ENCODE data around the gene RPRD1B. TPM values are rescaled to one million over a fixed set of nuclear protein-coding genes. Genes with fewer than 3 reads are reported as not detected.
A peak's percentile ranks its signal among the peaks of the same experiment; 100 is the strongest.

The RPRD1B gene
- total and polyA plus RNA-seq, 4 donors, result 5.8 to 34.3 (median 29.4) TPM

DNA sequence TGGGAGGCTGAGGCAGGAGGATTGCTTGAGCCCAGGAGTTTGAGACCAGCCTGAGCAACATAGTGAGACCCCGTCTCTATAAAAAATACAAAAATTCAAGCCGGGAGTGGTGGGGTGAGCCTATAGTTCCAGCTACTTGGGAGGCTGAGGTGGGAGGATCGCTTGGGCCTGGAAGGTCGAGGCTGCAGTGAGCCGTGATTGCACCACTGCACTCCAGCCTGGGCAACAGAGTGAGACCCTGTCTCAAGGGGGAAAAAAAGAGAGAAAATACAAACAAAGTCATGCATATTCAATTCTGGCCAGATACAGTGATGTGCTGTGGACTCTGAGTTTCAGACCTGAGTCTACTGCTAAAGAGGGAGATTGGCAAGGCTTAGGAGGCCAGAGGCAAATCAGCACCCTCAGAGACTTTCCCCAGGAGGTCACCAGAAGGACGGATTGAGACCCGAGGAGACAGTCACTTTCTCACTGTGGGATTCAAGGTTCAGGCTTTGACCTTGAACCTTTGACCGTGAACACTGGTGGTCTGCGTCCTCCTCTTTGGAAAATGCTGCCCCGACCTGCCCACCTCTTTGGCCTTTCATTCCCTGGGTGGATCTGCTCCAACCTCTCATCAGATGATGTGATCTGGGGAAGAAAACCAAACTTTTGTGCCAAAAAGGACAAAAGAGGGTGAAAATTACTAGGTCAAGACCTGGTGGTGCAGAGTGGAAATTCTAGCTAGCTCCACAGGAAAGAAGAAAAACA is 100.3 kb downstream of the RPRD1B start (continued):
- no peak for TF ChIP-seq EGR1 (IDR thresholded peaks at IDR 0.05; ENCODE audit: low read depth in 2 of 2)

DNA sequence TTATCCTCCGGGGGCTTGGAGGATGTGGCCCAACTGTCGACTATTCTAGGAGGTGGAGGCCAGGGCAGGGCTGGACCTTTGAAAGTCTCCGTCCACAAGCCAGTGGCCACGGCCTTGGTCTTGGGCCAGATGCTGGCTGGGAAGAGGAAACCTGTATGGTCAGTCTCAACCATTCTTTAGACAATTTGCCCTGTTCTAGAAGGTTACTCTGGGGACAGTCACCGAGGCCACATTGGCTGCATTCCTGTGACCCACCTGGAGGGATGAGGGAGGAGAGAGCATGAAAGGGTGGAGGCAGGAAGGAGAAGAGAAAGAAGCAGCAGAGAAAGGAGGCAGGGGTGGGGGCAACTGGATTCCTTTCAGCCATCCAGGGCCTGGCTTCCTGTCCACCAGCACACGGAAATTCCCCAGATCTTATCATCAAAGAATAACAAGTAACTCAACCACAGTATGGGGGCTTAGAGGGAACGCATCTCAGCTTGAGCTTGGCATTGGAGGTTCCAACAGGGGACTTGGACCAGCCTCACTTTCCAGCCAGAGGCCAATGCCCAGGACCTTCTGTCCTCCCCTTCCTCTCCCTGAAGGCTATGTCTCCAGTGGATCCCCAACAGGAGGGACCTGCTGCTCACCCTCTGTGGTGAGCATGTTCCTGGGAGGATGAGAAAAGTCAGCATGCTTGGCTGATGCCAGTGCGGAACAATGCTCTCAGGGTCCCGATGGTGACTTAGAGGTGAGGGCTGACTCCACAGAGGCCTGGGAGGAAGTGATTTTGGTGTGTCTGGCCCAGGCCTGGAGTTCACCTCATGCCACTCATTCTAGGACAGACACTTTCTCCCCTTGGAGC is 101.1 kb downstream of the RPRD1B start:
- Histone ChIP-seq H3K36me3 (ENCODE audit: control insufficient read depth in 4 of 4, insufficient read depth in 3 of 4, low read depth in 1 of 4, low read length in 3 of 4) (peaks cover 25 to 99% (median 71%) of the 10 kb centered on the region in 4 donors), H3K9ac (ENCODE audit: low read depth in 1 of 2, low read length in 2 of 2) (no peak overlapping the region), H3K9me3 (ENCODE audit: control insufficient read depth in 4 of 4, low read length in 3 of 4) (no peaks in the 10 kb centered on the region), H3K4me1 (ENCODE audit: control insufficient read depth in 4 of 4, insufficient read depth in 4 of 4, low read length in 3 of 4) (peaks cover 0 to 3% (median 0%) of the 10 kb centered on the region in 4 donors), H3K27ac (ENCODE audit: low read depth in 1 of 2, low read length in 2 of 2) (peak overlapping the region in 1 of 2 donors; percentile 2), H3K27me3 (ENCODE audit: control insufficient read depth in 4 of 4, insufficient read depth in 4 of 4, low read length in 3 of 4) (no peaks in the 10 kb centered on the region), H3K4me3 (ENCODE audit: low read depth in 1 of 3, low read length in 3 of 3) (no peak overlapping the region)
- 64% methylated on average over 9 of the region's 9 CpGs for WGBS
- TF ChIP-seq NR2F2 (IDR thresholded peaks at IDR 0.05), result peak; percentile 48
- TF ChIP-seq, protein P1, sequence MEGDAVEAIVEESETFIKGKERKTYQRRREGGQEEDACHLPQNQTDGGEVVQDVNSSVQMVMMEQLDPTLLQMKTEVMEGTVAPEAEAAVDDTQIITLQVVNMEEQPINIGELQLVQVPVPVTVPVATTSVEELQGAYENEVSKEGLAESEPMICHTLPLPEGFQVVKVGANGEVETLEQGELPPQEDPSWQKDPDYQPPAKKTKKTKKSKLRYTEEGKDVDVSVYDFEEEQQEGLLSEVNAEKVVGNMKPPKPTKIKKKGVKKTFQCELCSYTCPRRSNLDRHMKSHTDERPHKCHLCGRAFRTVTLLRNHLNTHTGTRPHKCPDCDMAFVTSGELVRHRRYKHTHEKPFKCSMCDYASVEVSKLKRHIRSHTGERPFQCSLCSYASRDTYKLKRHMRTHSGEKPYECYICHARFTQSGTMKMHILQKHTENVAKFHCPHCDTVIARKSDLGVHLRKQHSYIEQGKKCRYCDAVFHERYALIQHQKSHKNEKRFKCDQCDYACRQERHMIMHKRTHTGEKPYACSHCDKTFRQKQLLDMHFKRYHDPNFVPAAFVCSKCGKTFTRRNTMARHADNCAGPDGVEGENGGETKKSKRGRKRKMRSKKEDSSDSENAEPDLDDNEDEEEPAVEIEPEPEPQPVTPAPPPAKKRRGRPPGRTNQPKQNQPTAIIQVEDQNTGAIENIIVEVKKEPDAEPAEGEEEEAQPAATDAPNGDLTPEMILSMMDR (IDR thresholded peaks at IDR 0.05; ENCODE audit: low read depth, low read length, missing input control), result no peak
- no peak for DNase-seq (ENCODE audit: low spot score)

GRCh38 chr20:38135271-38135650 is 101.7 kb downstream of the RPRD1B start:
- H3K27ac ChIP-seq (ENCODE audit: low read depth in 1 of 2, low read length in 2 of 2), result no peak overlapping the region
- no peaks in the 10 kb centered on the region for H3K9me3 ChIP-seq (ENCODE audit: control insufficient read depth in 4 of 4, low read length in 3 of 4)
- TF ChIP-seq, protein P2, sequence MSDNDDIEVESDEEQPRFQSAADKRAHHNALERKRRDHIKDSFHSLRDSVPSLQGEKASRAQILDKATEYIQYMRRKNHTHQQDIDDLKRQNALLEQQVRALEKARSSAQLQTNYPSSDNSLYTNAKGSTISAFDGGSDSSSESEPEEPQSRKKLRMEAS (IDR thresholded peaks at IDR 0.05), result no peak
- TF ChIP-seq ZBTB33 (IDR thresholded peaks at IDR 0.05), result no peak
- TF ChIP-seq YY1 (IDR thresholded peaks at IDR 0.05), result no peak
- no peak for TF ChIP-seq HNF4A (conservative IDR thresholded peaks at IDR 0.05)
- TF ChIP-seq JUND (IDR thresholded peaks at IDR 0.05), result no peak
- TF ChIP-seq SP1 (IDR thresholded peaks at IDR 0.05), result no peak
- TF ChIP-seq FOXA2 (IDR thresholded peaks at IDR 0.05), result no peak
- TF ChIP-seq RAD21 (IDR thresholded peaks at IDR 0.05), result no peak
- TF ChIP-seq ATF3 (IDR thresholded peaks at IDR 0.05), result no peak
- TF ChIP-seq EGR1 (IDR thresholded peaks at IDR 0.05; ENCODE audit: low read depth in 2 of 2), result no peak
- TF ChIP-seq FOXA1 (IDR thresholded peaks at IDR 0.05), result no peak
- TF ChIP-seq REST (IDR thresholded peaks at IDR 0.05), result no peak
- TF ChIP-seq, protein P1 (IDR thresholded peaks at IDR 0.05; ENCODE audit: low read depth, low read length, missing input control), result no peak
- TF ChIP-seq NR2F2 (IDR thresholded peaks at IDR 0.05), result no peak
- peaks cover 26 to 99% (median 73%) of the 10 kb centered on the region in 4 donors for H3K36me3 ChIP-seq (ENCODE audit: control insufficient read depth in 4 of 4, insufficient read depth in 3 of 4, low read depth in 1 of 4, low read length in 3 of 4)
- H3K9ac ChIP-seq (ENCODE audit: low read depth in 1 of 2, low read length in 2 of 2), result no peak overlapping the region
- H3K4me3 ChIP-seq (ENCODE audit: low read depth in 1 of 3, low read length in 3 of 3), result no peak overlapping the region
- 85% methylated on average over 7 of the region's 7 CpGs for WGBS
- H3K27me3 ChIP-seq (ENCODE audit: control insufficient read depth in 4 of 4, insufficient read depth in 4 of 4, low read length in 3 of 4), result no peaks in the 10 kb centered on the region
- peaks cover 0 to 3% (median 0%) of the 10 kb centered on the region in 4 donors for H3K4me1 ChIP-seq (ENCODE audit: control insufficient read depth in 4 of 4, insufficient read depth in 4 of 4, low read length in 3 of 4)
- no peak for DNase-seq (ENCODE audit: low spot score)
